CD4-positive, alpha-beta T cell (primary cell): ENCODE data around the gene MBNL1. TPM values are rescaled to one million over a fixed set of nuclear protein-coding genes. Genes with fewer than 3 reads are reported as not detected.

Experiments
- ATAC-seq: fragments of 200-7000 bp; cut with Tn5 transposase; one replicate; pipeline ENCODE4 v1.10.0; 2022; ENCODE audit warnings: mild to moderate bottlenecking; ENCODE audit not compliant: poor library complexity
- CTCF ChIA-PET: fragments of 350-600 bp; sonication (Branson Sonifier 250); formaldehyde crosslinking; loops from one replicate; lab custom pipeline; 2021; ENCODE audit warnings: antibody characterized with exemption, inconsistent platforms; lab: Charles Lee
- POLR2A ChIA-PET: fragments of 350-600 bp; sonication (Branson Sonifier 250); formaldehyde crosslinking; loops from one replicate; lab custom pipeline; 2021; ENCODE audit warnings: antibody characterized with exemption, inconsistent platforms; lab: Charles Lee
- DNase-seq, 14 experiments: peaks; one replicate each; pipeline ENCODE4 v3.0.0-alpha.2; 2013 to 2020; ENCODE audit warnings: mixed read lengths in 2 of 14
- H3K27ac ChIP-seq, 2 donors: one replicate each; pipeline versions ENCODE4 v1.5.1 to v1.7.0; 2013; ENCODE audit warnings: low read length in 2 of 2, low read depth in 1 of 2, mild to moderate bottlenecking in 1 of 2
- H3K27me3 ChIP-seq, 2 experiments: 1 replicate in 1 of 2; 2 replicates in 1 of 2; pipeline versions ENCODE4 v1.6.1 to v1.7.0; 2013; ENCODE audit warnings: low read length in 2 of 2, control low read depth in 1 of 2, mild to moderate bottlenecking in 1 of 2, moderate library complexity in 1 of 2; ENCODE audit not compliant: insufficient read depth in 2 of 2, control insufficient read depth in 1 of 2
- H3K36me3 ChIP-seq: one replicate; pipeline ENCODE4 v1.6.1; 2013; ENCODE audit warnings: low read length, control low read depth; ENCODE audit not compliant: insufficient read depth
- H3K4me1 ChIP-seq: one replicate; pipeline ENCODE4 v1.6.1; 2013; ENCODE audit warnings: low read length, control low read depth; ENCODE audit not compliant: insufficient read depth
- H3K4me3 ChIP-seq: one replicate; pipeline ENCODE4 v1.5.1; 2013; ENCODE audit warnings: mild to moderate bottlenecking, low read length, moderate library complexity
- H3K9me3 ChIP-seq, 2 experiments: 1 replicate in 1 of 2; 2 replicates in 1 of 2; pipeline versions ENCODE4 v1.6.1 to v1.7.0; 2013; ENCODE audit warnings: low read length in 2 of 2, mild to moderate bottlenecking in 2 of 2, control low read depth in 1 of 2, moderate library complexity in 1 of 2; ENCODE audit not compliant: control insufficient read depth in 1 of 2, insufficient read depth in 1 of 2
- H3K27ac Mint-ChIP-seq: one replicate; pipeline ENCODE4 v1.8.0; 2020; ENCODE audit warnings: mixed read lengths
- H3K27me3 Mint-ChIP-seq: one replicate; pipeline ENCODE4 v1.8.0; 2021; ENCODE audit warnings: mixed read lengths
- H3K36me3 Mint-ChIP-seq: one replicate; pipeline ENCODE4 v1.8.0; 2021; ENCODE audit warnings: low read depth, mixed read lengths
- H3K4me1 Mint-ChIP-seq: one replicate; pipeline ENCODE4 v1.8.0; 2021; ENCODE audit warnings: low read depth, mixed read lengths
- H3K4me3 Mint-ChIP-seq: one replicate; pipeline ENCODE4 v1.8.0; 2020; ENCODE audit warnings: mild to moderate bottlenecking, mixed read lengths
- H3K9me3 Mint-ChIP-seq: one replicate; pipeline ENCODE4 v1.8.0; 2020; ENCODE audit warnings: mixed read lengths
- intact Hi-C, 2 experiments: fragments of 100-400 bp; cut with DNase I in 1 of 2; cut with micrococcal nuclease in 1 of 2; formaldehyde crosslinking; loops; one replicate each; pipeline versions ENCODE4 v1.15.1 to v1.9.0; 2023 to 2025; cut with DNase I, micrococcal nuclease
- total RNA-seq, 174 experiments: library from RNA in 2 of 174; stranded (reverse) in 2 of 174; gene quantifications; one replicate each; pipeline ENCODE4 v1.2.3 and lab custom pipeline; 2021 to 2026
- TF ChIP-seq, protein P1 (sequence below): fragments of 200-600 bp; IDR thresholded peaks from one replicate; pipeline ENCODE4 v1.8.0; 2022; ENCODE audit warnings: antibody characterized with exemption, mild to moderate bottlenecking

Gene MBNL1
- total RNA-seq, 2 experiments from 2014 or later, result 551 to 561 TPM

DNA sequence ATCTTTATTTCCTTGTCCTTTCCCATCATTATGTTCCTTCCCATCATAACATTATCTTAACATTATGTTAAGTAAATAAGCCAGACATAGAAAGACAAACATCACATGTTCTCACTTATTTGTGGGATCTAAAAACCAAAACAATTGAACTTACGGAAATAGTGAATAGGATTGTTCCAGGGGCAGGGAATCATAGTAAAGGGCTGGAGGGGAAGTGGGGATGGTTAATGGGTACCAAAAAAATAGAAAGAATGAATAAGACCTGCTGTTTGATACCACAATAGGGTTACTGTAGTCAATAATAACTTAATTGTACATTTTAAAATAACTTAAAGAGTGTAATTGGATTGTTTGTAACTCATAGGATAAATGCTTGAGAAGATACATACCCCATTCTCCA is 36.7 kb upstream of the MBNL1 start:
- H3K36me3 ChIP-seq, result no peaks in the 10 kb centered on the region
- H3K27me3 ChIP-seq, result no peaks in the 10 kb centered on the region
- POLR2A ChIA-PET, result interaction anchor here (0.7 to 2.9 kb wide), 3 partner anchors 11 to 37 kb away, joined by 3 to 10 read pairs (median 3); partner anchors contain the start of gene MBNL1
- ATAC-seq (no peak), DNase-seq (no peak)
- Mint-ChIP-seq H3K9me3 (peaks cover 2% of the 10 kb centered on the region), H3K4me1 (peaks cover 82% of the 10 kb centered on the region), H3K4me3 (no peak overlapping the region), H3K36me3 (no peaks in the 10 kb centered on the region), H3K27me3 (no peaks in the 10 kb centered on the region), H3K27ac (peak overlapping the region; percentile 55)
- H3K27ac ChIP-seq, result no peak overlapping the region
- no peak overlapping the region for H3K4me3 ChIP-seq
- CTCF ChIA-PET, result no interaction called here
- H3K9me3 ChIP-seq, result no peaks in the 10 kb centered on the region
- intact Hi-C loops, result loop anchor here in 1 of 2 experiments (5.0 kb wide), 1 partner anchor 35 kb away; the partner anchor contains the start of gene MBNL1
- TF ChIP-seq, protein P1, sequence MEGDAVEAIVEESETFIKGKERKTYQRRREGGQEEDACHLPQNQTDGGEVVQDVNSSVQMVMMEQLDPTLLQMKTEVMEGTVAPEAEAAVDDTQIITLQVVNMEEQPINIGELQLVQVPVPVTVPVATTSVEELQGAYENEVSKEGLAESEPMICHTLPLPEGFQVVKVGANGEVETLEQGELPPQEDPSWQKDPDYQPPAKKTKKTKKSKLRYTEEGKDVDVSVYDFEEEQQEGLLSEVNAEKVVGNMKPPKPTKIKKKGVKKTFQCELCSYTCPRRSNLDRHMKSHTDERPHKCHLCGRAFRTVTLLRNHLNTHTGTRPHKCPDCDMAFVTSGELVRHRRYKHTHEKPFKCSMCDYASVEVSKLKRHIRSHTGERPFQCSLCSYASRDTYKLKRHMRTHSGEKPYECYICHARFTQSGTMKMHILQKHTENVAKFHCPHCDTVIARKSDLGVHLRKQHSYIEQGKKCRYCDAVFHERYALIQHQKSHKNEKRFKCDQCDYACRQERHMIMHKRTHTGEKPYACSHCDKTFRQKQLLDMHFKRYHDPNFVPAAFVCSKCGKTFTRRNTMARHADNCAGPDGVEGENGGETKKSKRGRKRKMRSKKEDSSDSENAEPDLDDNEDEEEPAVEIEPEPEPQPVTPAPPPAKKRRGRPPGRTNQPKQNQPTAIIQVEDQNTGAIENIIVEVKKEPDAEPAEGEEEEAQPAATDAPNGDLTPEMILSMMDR, result no peak
- H3K4me1 ChIP-seq, result peaks cover 9% of the 10 kb centered on the region

DNA sequence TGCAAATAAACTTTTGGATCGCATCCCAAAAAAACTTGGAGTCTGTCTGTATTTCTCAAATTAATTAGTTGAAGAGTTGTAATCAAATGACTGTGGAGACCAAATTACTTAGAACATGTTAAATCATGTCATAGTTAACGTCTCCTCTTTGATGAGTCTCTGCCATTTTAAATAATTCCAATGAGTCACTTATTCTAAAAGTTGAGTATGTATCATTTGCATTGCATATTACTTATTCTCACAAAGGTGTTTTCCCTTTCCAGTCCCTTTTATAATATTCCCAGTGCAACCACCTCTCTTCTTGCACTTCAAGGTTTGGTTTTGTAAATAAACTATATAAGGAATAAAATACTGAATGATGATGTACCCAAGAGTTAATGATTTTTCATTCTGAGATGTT is 36.0 kb upstream of the MBNL1 start:
- TF ChIP-seq, protein P1, result no peak
- no peaks in the 10 kb centered on the region for H3K27me3 Mint-ChIP-seq
- intact Hi-C loops, result loop anchor here in 1 of 2 experiments (5.0 kb wide), 1 partner anchor 35 kb away; the partner anchor contains the start of gene MBNL1
- H3K4me1 Mint-ChIP-seq, result peaks cover 89% of the 10 kb centered on the region
- H3K9me3 Mint-ChIP-seq, result peaks cover 4% of the 10 kb centered on the region
- H3K27me3 ChIP-seq, result no peaks in the 10 kb centered on the region
- peaks cover 12% of the 10 kb centered on the region for H3K4me1 ChIP-seq
- H3K4me3 ChIP-seq, result no peak overlapping the region
- DNase-seq (no peak), ATAC-seq (no peak)
- peak overlapping the region; percentile 49 for H3K4me3 Mint-ChIP-seq
- H3K27ac Mint-ChIP-seq, result peak overlapping the region; percentile 55
- no peaks in the 10 kb centered on the region for H3K36me3 Mint-ChIP-seq
- CTCF ChIA-PET, result interaction anchor here (0.9 to 2.5 kb wide), 5 partner anchors 8 to 49 kb away, joined by 4 to 7 read pairs (median 4); no protein-coding TSS in a partner anchor
- no peaks in the 10 kb centered on the region for H3K9me3 ChIP-seq
- H3K27ac ChIP-seq, result no peak overlapping the region
- POLR2A ChIA-PET, result interaction anchor here (1.0 to 2.6 kb wide), 7 partner anchors 11 to 49 kb away, joined by 3 to 27 read pairs (median 9); partner anchors contain the start of gene MBNL1
- no peaks in the 10 kb centered on the region for H3K36me3 ChIP-seq

DNA sequence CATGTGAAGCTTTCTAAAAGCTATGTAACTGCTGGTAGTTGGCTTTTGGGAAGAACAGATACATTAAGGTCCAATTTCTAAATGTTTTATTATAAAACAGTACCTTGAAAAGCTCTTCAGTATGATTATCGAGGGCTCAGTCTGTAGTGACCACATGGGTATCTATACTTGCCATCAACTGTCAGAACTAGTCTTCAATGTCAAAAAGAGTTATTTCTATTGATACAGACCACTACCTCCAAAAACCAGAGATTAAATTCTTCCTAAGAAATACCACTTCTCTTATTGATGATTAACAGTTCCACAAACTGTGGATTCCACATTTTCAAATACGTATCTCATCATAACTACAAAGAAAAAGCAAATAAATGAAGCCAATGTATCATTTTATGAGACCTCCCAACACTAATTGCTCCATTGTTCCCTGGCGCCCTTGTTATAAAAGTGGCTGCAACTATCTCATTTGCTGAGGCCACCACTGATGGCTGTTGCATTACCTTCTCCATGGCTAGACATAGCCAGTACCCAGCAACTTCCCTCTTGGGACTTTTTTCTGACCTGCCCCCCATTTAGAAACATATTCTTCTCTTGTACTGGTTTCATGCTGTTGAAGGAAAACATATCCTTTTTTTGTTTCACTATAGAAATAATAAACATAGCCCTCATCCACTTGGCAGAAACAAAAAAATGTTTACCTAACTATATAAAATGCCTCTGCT is 33.9 kb upstream of the MBNL1 start:
- H3K27ac ChIP-seq, result no peak overlapping the region
- H3K9me3 ChIP-seq, result no peaks in the 10 kb centered on the region
- intact Hi-C loops, result loop anchor here in 1 of 2 experiments (5.0 kb wide), 1 partner anchor 32 kb away; the partner anchor contains the start of gene MBNL1
- no peaks in the 10 kb centered on the region for H3K27me3 Mint-ChIP-seq
- DNase-seq (no peak), ATAC-seq (no peak)
- POLR2A ChIA-PET, result interaction anchor here (0.5 to 2.6 kb wide), 7 partner anchors 8 to 34 kb away, joined by 3 to 27 read pairs (median 9); partner anchors contain the start of gene MBNL1
- peak overlapping the region; percentile 73 for H3K4me3 Mint-ChIP-seq
- TF ChIP-seq, protein P1, result no peak
- H3K36me3 Mint-ChIP-seq, result no peaks in the 10 kb centered on the region
- no peaks in the 10 kb centered on the region for H3K36me3 ChIP-seq
- peaks cover 18% of the 10 kb centered on the region for H3K4me1 ChIP-seq
- CTCF ChIA-PET, result interaction anchor here (0.7 to 2.5 kb wide), 3 partner anchors 9 to 127 kb away, joined by 3 to 7 read pairs (median 7); no protein-coding TSS in a partner anchor
- peaks cover 4% of the 10 kb centered on the region for H3K9me3 Mint-ChIP-seq
- H3K27ac Mint-ChIP-seq, result peak overlapping the region; percentile 85
- H3K27me3 ChIP-seq, result no peaks in the 10 kb centered on the region
- no peak overlapping the region for H3K4me3 ChIP-seq
- H3K4me1 Mint-ChIP-seq, result peaks cover 89% of the 10 kb centered on the region
